ENCODE measurements around the gene THEMIS. TPM values are rescaled to one million over a fixed set of nuclear protein-coding genes. Genes with fewer than 3 reads are reported as not detected.
A peak's percentile ranks its signal among the peaks of the same experiment; 100 is the strongest.

THEMIS gene
- total RNA-seq, 4 donors from 2014 or later, result 0.68 to 1.8 (median 1.4) TPM

GRCh38 chr6:127939442-127940066 lies 38.7 kb upstream of the THEMIS start:
- H3K9me3 ChIP-seq, result no peaks in the 10 kb centered on the region
- intact Hi-C loops (cut with DNase I), result no loop called here
- no peak for TF ChIP-seq POLR2A (IDR thresholded peaks at IDR 0.05)
- TF ChIP-seq, protein P1, sequence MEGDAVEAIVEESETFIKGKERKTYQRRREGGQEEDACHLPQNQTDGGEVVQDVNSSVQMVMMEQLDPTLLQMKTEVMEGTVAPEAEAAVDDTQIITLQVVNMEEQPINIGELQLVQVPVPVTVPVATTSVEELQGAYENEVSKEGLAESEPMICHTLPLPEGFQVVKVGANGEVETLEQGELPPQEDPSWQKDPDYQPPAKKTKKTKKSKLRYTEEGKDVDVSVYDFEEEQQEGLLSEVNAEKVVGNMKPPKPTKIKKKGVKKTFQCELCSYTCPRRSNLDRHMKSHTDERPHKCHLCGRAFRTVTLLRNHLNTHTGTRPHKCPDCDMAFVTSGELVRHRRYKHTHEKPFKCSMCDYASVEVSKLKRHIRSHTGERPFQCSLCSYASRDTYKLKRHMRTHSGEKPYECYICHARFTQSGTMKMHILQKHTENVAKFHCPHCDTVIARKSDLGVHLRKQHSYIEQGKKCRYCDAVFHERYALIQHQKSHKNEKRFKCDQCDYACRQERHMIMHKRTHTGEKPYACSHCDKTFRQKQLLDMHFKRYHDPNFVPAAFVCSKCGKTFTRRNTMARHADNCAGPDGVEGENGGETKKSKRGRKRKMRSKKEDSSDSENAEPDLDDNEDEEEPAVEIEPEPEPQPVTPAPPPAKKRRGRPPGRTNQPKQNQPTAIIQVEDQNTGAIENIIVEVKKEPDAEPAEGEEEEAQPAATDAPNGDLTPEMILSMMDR (IDR thresholded peaks at IDR 0.05), result no peak
- WGBS, 2 donors, result 14 to 27% methylated on average over 3 of the region's 3 CpGs
- peaks cover 5 to 10% of the 10 kb centered on the region in 2 donors for H3K4me1 ChIP-seq
- H3K27ac ChIP-seq, result peak overlapping the region in 2 of 3 donors; percentile 5 to 15
- no peaks in the 10 kb centered on the region for H3K36me3 ChIP-seq
- H3K27me3 ChIP-seq, result no peaks in the 10 kb centered on the region
- no peak for DNase-seq
- H3K4me3 ChIP-seq (replicated peaks in 1 of 3), result no peak overlapping the region

GRCh38 chr6:127938701-127939100 lies 37.8 kb upstream of the THEMIS start:
- TF ChIP-seq POLR2A (IDR thresholded peaks at IDR 0.05), result no peak
- TF ChIP-seq, protein P1 (IDR thresholded peaks at IDR 0.05), result no peak
- Histone ChIP-seq H3K27me3 (no peaks in the 10 kb centered on the region), H3K4me3 (replicated peaks in 1 of 3) (no peak overlapping the region), H3K9me3 (no peaks in the 10 kb centered on the region), H3K36me3 (no peaks in the 10 kb centered on the region), H3K27ac (peak overlapping the region in 1 of 3 donors; percentile 15), H3K4me1 (peaks cover 5 to 10% of the 10 kb centered on the region in 2 donors)
- intact Hi-C loops (cut with DNase I), result no loop called here
- DNase-seq, result no peak

- DNase-seq, result no peak
- no peaks in the 10 kb centered on the region for H3K36me3 ChIP-seq
- peaks cover 5 to 10% of the 10 kb centered on the region in 2 donors for H3K4me1 ChIP-seq
- no peaks in the 10 kb centered on the region for H3K9me3 ChIP-seq
- no peak overlapping the region for H3K27ac ChIP-seq
- TF ChIP-seq, protein P1 (IDR thresholded peaks at IDR 0.05), result no peak
- no peak for TF ChIP-seq POLR2A (IDR thresholded peaks at IDR 0.05)
- no peaks in the 10 kb centered on the region for H3K27me3 ChIP-seq
- no peak overlapping the region for H3K4me3 ChIP-seq (replicated peaks in 1 of 3)
- intact Hi-C loops (cut with DNase I), result no loop called here
These were observed 36.9 kb upstream of the THEMIS start for GRCh38 chr6:127937747-127938146.

DNA sequence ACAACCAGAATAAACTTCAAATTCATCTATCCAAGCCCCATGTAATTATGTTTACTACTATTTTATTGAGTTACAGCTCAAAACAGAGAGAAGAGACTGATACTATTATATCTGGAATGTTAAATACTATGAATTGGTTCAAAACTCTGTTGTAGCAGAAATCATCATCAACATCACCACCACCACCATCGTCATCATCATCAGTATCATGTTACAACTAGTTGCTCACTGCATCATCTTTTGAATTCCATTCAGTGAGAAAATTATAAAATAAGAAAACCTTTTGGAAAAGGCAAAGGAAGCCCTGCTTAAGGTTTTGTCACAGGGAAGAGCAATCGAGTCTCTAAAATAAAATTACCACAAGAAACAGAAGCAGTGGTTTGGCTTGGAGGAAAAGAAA lies 36.2 kb upstream of the THEMIS start:
- intact Hi-C loops (cut with DNase I), result no loop called here
- H3K27ac ChIP-seq, result no peak overlapping the region

GRCh38 chr6:127934956-127935355 lies 34.1 kb upstream of the THEMIS start:
- 86 to 88% methylated on average over 1 of the region's 1 CpG for whole genome bisulfite sequencing, 2 donors
- intact Hi-C loops (cut with DNase I), result no loop called here
- TF ChIP-seq, protein P1 (IDR thresholded peaks at IDR 0.05), result no peak
- no peak for TF ChIP-seq POLR2A (IDR thresholded peaks at IDR 0.05)
- Histone ChIP-seq H3K36me3 (no peaks in the 10 kb centered on the region), H3K4me1 (peaks cover 4 to 10% of the 10 kb centered on the region in 2 donors), H3K27ac (no peak overlapping the region), H3K4me3 (replicated peaks in 1 of 3) (no peak overlapping the region), H3K9me3 (no peaks in the 10 kb centered on the region), H3K27me3 (no peaks in the 10 kb centered on the region)
- no peak for DNase-seq

More for the DNA sequence above, 36.2 kb upstream of the THEMIS start:
- Histone ChIP-seq H3K27me3 (no peaks in the 10 kb centered on the region), H3K4me1 (peaks cover 5 to 10% of the 10 kb centered on the region in 2 donors), H3K9me3 (no peaks in the 10 kb centered on the region), H3K4me3 (replicated peaks in 1 of 3) (no peak overlapping the region), H3K36me3 (no peaks in the 10 kb centered on the region)
- TF ChIP-seq POLR2A (IDR thresholded peaks at IDR 0.05), result no peak
- TF ChIP-seq, protein P1 (IDR thresholded peaks at IDR 0.05), result no peak
- no peak for DNase-seq
- WGBS, 2 donors, result 79 to 88% methylated on average over 2 of the region's 2 CpGs
